Chondrocyte (in vitro differentiated cells): ENCODE data around the gene TMEFF2. TPM values are rescaled to one million over a fixed set of nuclear protein-coding genes. Genes with fewer than 3 reads are reported as not detected.

Experiments used
- DNase-seq: peaks from one replicate; pipeline ENCODE4 v3.0.0; 2021; ENCODE audit warnings: mixed read lengths, low spot score
- H3K27ac Mint-ChIP-seq: one replicate; pipeline ENCODE4 v1.8.0; 2021; ENCODE audit warnings: mild to moderate bottlenecking, moderate library complexity, mixed read lengths; ENCODE audit not compliant: unreplicated experiment
- H3K27me3 Mint-ChIP-seq: 2 replicates; pipeline ENCODE4 v1.8.0; 2021; ENCODE audit warnings: low read depth, mixed read lengths
- H3K36me3 Mint-ChIP-seq: 2 replicates; pipeline ENCODE4 v1.8.0; 2021; ENCODE audit warnings: low read depth, mixed read lengths
- H3K4me1 Mint-ChIP-seq: 2 replicates; pipeline ENCODE4 v1.8.0; 2021; ENCODE audit warnings: low read depth, mild to moderate bottlenecking, mixed read lengths
- H3K4me3 Mint-ChIP-seq: one replicate; pipeline ENCODE4 v1.8.0; 2021; ENCODE audit warnings: mild to moderate bottlenecking, moderate library complexity, mixed read lengths; ENCODE audit not compliant: unreplicated experiment
- H3K9me3 Mint-ChIP-seq: 2 replicates; pipeline ENCODE4 v1.8.0; 2021; ENCODE audit warnings: low read depth, mixed read lengths
- CTCF ChIP-seq: fragments of 200-600 bp; sonication (generic); IDR thresholded peaks from 2 replicates; pipeline ENCODE4 v1.5.0; 2021; ENCODE audit warnings: antibody characterized with exemption, mild to moderate bottlenecking, moderate library complexity
- total RNA-seq: library from RNA; stranded (reverse); gene quantifications from 3 replicates; pipeline ENCODE4 v1.2.1, GENCODE V29; 2021

TMEFF2 gene
- total RNA-seq, 1 donor from 2014 or later: 1.5 TPM

- no peaks in the 10 kb centered on the region for H3K9me3 Mint-ChIP-seq
- H3K4me3 Mint-ChIP-seq: no peak overlapping the region
- H3K27me3 Mint-ChIP-seq: no peaks in the 10 kb centered on the region
- H3K27ac Mint-ChIP-seq: no peak overlapping the region
- no peak for TF ChIP-seq CTCF
- H3K36me3 Mint-ChIP-seq: no peaks in the 10 kb centered on the region
- peaks cover 10% of the 10 kb centered on the region for H3K4me1 Mint-ChIP-seq
- no peak for DNase-seq
Observed at GRCh38 chr2:191942090-191942738, 252.5 kb downstream of the TMEFF2 start.

- no peaks in the 10 kb centered on the region for H3K9me3 Mint-ChIP-seq
- no peaks in the 10 kb centered on the region for H3K36me3 Mint-ChIP-seq
- no peaks in the 10 kb centered on the region for H3K27me3 Mint-ChIP-seq
- H3K4me3 Mint-ChIP-seq: no peak overlapping the region
- H3K27ac Mint-ChIP-seq: no peak overlapping the region
- no peak for DNase-seq
- peaks cover 10% of the 10 kb centered on the region for H3K4me1 Mint-ChIP-seq
- no peak for TF ChIP-seq CTCF
Observed at GRCh38 chr2:191941376-191941929, 253.3 kb downstream of the TMEFF2 start.

GRCh38 chr2:191938779-191939178 is 256.0 kb downstream of the TMEFF2 start:
- TF ChIP-seq CTCF: no peak
- H3K36me3 Mint-ChIP-seq: no peaks in the 10 kb centered on the region
- H3K4me1 Mint-ChIP-seq: peaks cover 10% of the 10 kb centered on the region
- H3K27ac Mint-ChIP-seq: no peak overlapping the region
- no peak overlapping the region for H3K4me3 Mint-ChIP-seq
- H3K9me3 Mint-ChIP-seq: no peaks in the 10 kb centered on the region
- no peaks in the 10 kb centered on the region for H3K27me3 Mint-ChIP-seq
- no peak for DNase-seq

- Mint-ChIP-seq H3K4me3 (no peak overlapping the region), H3K36me3 (no peaks in the 10 kb centered on the region), H3K4me1 (no peaks in the 10 kb centered on the region), H3K27me3 (no peaks in the 10 kb centered on the region), H3K27ac (no peak overlapping the region), H3K9me3 (no peaks in the 10 kb centered on the region)
- DNase-seq: no peak
- TF ChIP-seq CTCF: no peak
Observed at GRCh38 chr2:191936882-191937405, 257.8 kb downstream of the TMEFF2 start.

GRCh38 chr2:191935247-191935646 is 259.5 kb downstream of the TMEFF2 start:
- no peak for TF ChIP-seq CTCF
- Mint-ChIP-seq H3K9me3 (no peaks in the 10 kb centered on the region), H3K27ac (no peak overlapping the region), H3K4me1 (no peaks in the 10 kb centered on the region), H3K36me3 (no peaks in the 10 kb centered on the region), H3K4me3 (no peak overlapping the region), H3K27me3 (no peaks in the 10 kb centered on the region)
- DNase-seq: no peak
